HCT116 (cell line): ENCODE data around the gene AKAP12. TPM values are rescaled to one million over a fixed set of nuclear protein-coding genes. Genes with fewer than 3 reads are reported as not detected.

Source experiments
- ATAC-seq: fragments of 200-7000 bp; cut with Tn5 transposase; 2 replicates; pipeline ENCODE4 v1.9.1; 2020; ENCODE audit warnings: mild to moderate bottlenecking, moderate library complexity
- BruUV-seq: library from RNA; stranded (reverse); fragments of 400-500 nt; replicated peaks from 2 replicates; lab custom pipeline; 2021; lab: Mats Ljungman, UMichigan
- CTCF ChIA-PET: fragments of 300-600 bp; sonication (Branson Sonifier 250); formaldehyde crosslinking; loops from one replicate; lab custom pipeline; 2021; ENCODE audit warnings: antibody characterized with exemption; lab: Charles Lee
- POLR2A ChIA-PET: fragments of 300-600, 350-600 bp; sonication (Branson Sonifier 250); formaldehyde crosslinking; loops from one replicate; lab custom pipeline; 2021; ENCODE audit warnings: antibody characterized with exemption; lab: Charles Lee
- RAD21 ChIA-PET, 2 experiments: fragments of 300-600 bp; sonication (Branson Sonifier 250); formaldehyde crosslinking; loops; one replicate each; lab custom pipeline; 2023; ENCODE audit warnings: low total read pairs in 2 of 2; ENCODE audit not compliant: uncharacterized antibody in 2 of 2, unreplicated experiment in 2 of 2, low non-redundant PET in 1 of 2; lab: Charles Lee
- DNase-seq: peaks from one replicate; pipeline ENCODE4 v3.0.0-alpha.2; 2010; ENCODE audit warnings: low read depth, low spot score
- H2AFZ ChIP-seq: fragments of 200-600 bp; shearing (Covaris generic), sonication (generic); 2 replicates; pipeline ENCODE4 v1.6.1; 2017; ENCODE audit warnings: low read depth, mixed run types, mixed read lengths, antibody characterized with exemption, low read length; ENCODE audit not compliant: poor library complexity, severe bottlenecking
- H3K27ac ChIP-seq: 2 replicates; pipeline ENCODE4 v1.5.1; 2012; ENCODE audit warnings: low read depth, low read length
- H3K27me3 ChIP-seq: fragments of 200-600 bp; sonication (generic); 2 replicates; pipeline ENCODE4 v1.6.1; 2016; ENCODE audit warnings: mixed run types, low read length, mixed read lengths; ENCODE audit not compliant: insufficient read depth
- H3K36me3 ChIP-seq, 2 experiments: fragments of 200-500 bp in 1 of 2; fragments of 200-600 bp in 1 of 2; sonication (Bioruptor generic) in 1 of 2; sonication (generic) in 1 of 2; 2 replicates each; pipeline versions ENCODE4 v1.5.1 to v1.6.1; 2014 to 2016; ENCODE audit warnings: low read length in 2 of 2, inconsistent platforms in 1 of 2, mixed read lengths in 1 of 2, mixed run types in 1 of 2; ENCODE audit not compliant: insufficient read depth in 2 of 2, control insufficient read depth in 1 of 2
- H3K4me1 ChIP-seq, 2 experiments: fragments of 200-600 bp in 1 of 2; sonication (generic) in 1 of 2; 2 replicates each; pipeline versions ENCODE4 v1.5.1 to v1.6.1; 2012 to 2017; ENCODE audit warnings: low read length in 2 of 2, inconsistent platforms in 1 of 2, mild to moderate bottlenecking in 1 of 2, mixed read lengths in 1 of 2, mixed run types in 1 of 2, moderate library complexity in 1 of 2; ENCODE audit not compliant: insufficient read depth in 2 of 2, control insufficient read depth in 1 of 2
- H3K4me2 ChIP-seq: fragments of 200-600 bp; sonication (generic); 2 replicates; pipeline ENCODE4 v1.6.1; 2017; ENCODE audit warnings: mixed run types, low read length, mixed read lengths
- H3K4me3 ChIP-seq, 2 experiments: fragments of 200-600 bp in 1 of 2; sonication (generic) in 1 of 2; replicated peaks in 1 of 2; 2 replicates each; pipeline ENCODE4 v1.5.1; 2011 to 2016; ENCODE audit warnings: low read length in 2 of 2, control low read depth in 1 of 2, low read depth in 1 of 2, mild to moderate bottlenecking in 1 of 2, mixed read lengths in 1 of 2, mixed run types in 1 of 2
- H3K79me2 ChIP-seq: fragments of 200-600 bp; sonication (generic); 2 replicates; pipeline ENCODE4 v1.6.1; 2017; ENCODE audit warnings: mild to moderate bottlenecking, mixed run types, low read length, moderate library complexity, mixed read lengths; ENCODE audit not compliant: insufficient read depth
- H3K9ac ChIP-seq: fragments of 200-600 bp; sonication (generic); 2 replicates; pipeline ENCODE4 v1.6.1; 2016; ENCODE audit warnings: low read length, mixed read lengths
- H3K9me2 ChIP-seq: fragments of 200-600 bp; sonication (generic), shearing (Covaris generic); 2 replicates; pipeline ENCODE4 v1.6.1; 2017; ENCODE audit warnings: mixed run types, mild to moderate bottlenecking, moderate library complexity; ENCODE audit not compliant: insufficient read depth
- H3K9me3 ChIP-seq, 2 experiments: fragments of 200-500 bp in 1 of 2; fragments of 200-600 bp in 1 of 2; sonication (Bioruptor generic) in 1 of 2; sonication (generic) in 1 of 2; 2 replicates each; pipeline ENCODE4 v1.6.1; 2014 to 2017; ENCODE audit warnings: low read length in 2 of 2, mixed read lengths in 2 of 2, inconsistent platforms in 1 of 2, low read depth in 1 of 2, mild to moderate bottlenecking in 1 of 2, mixed run types in 1 of 2, moderate library complexity in 1 of 2; ENCODE audit not compliant: control insufficient read depth in 1 of 2, insufficient read depth in 1 of 2
- H4K20me1 ChIP-seq: fragments of 200-600 bp; sonication (generic), shearing (Covaris generic); 2 replicates; pipeline ENCODE4 v1.6.1; 2017; ENCODE audit warnings: mixed run types, mild to moderate bottlenecking, moderate library complexity; ENCODE audit not compliant: insufficient read depth
- CBX3 ChIP-seq: IDR thresholded peaks from 2 replicates; pipeline ENCODE4 v1.6.1; 2012; ENCODE audit warnings: low read depth
- EGR1 ChIP-seq: IDR thresholded peaks from 2 replicates; pipeline ENCODE4 v1.6.1; 2012; ENCODE audit warnings: low read depth
- ELF1 ChIP-seq: IDR thresholded peaks from 2 replicates; pipeline ENCODE4 v1.6.1; 2012; ENCODE audit warnings: low read depth, borderline replicate concordance
- EZH2 ChIP-seq: fragments of 200-600 bp; sonication (generic); IDR thresholded peaks from 2 replicates; pipeline ENCODE4 v1.6.1; 2017; ENCODE audit warnings: antibody characterized with exemption, mixed run types
- EZH2phosphoT487 ChIP-seq: fragments of 200-600 bp; IDR thresholded peaks from 2 replicates; pipeline ENCODE4 v1.6.1; 2018; ENCODE audit warnings: antibody characterized with exemption, borderline replicate concordance
- FOSL1 ChIP-seq: IDR thresholded peaks from 2 replicates; pipeline ENCODE4 v1.6.1; 2012; ENCODE audit warnings: low read depth
- JUND ChIP-seq: IDR thresholded peaks from 2 replicates; pipeline ENCODE4 v1.6.1; 2012
- POLR2A ChIP-seq: IDR thresholded peaks from 2 replicates; pipeline ENCODE4 v1.7.0; 2011; ENCODE audit warnings: borderline replicate concordance; ENCODE audit not compliant: insufficient read depth, insufficient read length; ENCODE audit errors: extremely low read depth
- POLR2AphosphoS5 ChIP-seq: IDR thresholded peaks from 2 replicates; pipeline ENCODE4 v1.6.1; 2011; ENCODE audit warnings: mild to moderate bottlenecking, low read depth, low read length, moderate library complexity
- SIN3A ChIP-seq: IDR thresholded peaks from 2 replicates; pipeline ENCODE4 v1.6.1; 2012; ENCODE audit warnings: low read depth
- TCF7L2 ChIP-seq: IDR thresholded peaks from 2 replicates; pipeline ENCODE4 v1.7.0; 2011; ENCODE audit warnings: borderline replicate concordance, inconsistent platforms; ENCODE audit not compliant: insufficient read depth, insufficient read length; ENCODE audit errors: extremely low read depth
- YY1 ChIP-seq: IDR thresholded peaks from 2 replicates; pipeline ENCODE4 v1.6.1; 2011; ENCODE audit warnings: low read length, low read depth, moderate library complexity, mild to moderate bottlenecking; ENCODE audit not compliant: insufficient replicate concordance; ENCODE audit errors: extremely low read depth
- ZFX ChIP-seq: fragments of 450-650 bp; IDR thresholded peaks from 2 replicates; pipeline ENCODE4 v1.6.1; 2017
- ZNF274 ChIP-seq: fragments of 200-500 bp; sonication (Bioruptor generic); IDR thresholded peaks from 2 replicates; pipeline ENCODE4 v1.6.1; 2014; ENCODE audit warnings: mild to moderate bottlenecking, low read depth, low read length, inconsistent platforms
- intact Hi-C: fragments of 100-400 bp; cut with micrococcal nuclease; formaldehyde crosslinking; loops from 2 replicates; pipeline ENCODE4 v1.10.0; 2022
- total RNA-seq: library from RNA; stranded (reverse); gene quantifications from one replicate; pipeline ENCODE4 v1.2.1, GENCODE V29; 2021; ENCODE audit not compliant: unreplicated experiment
- TF ChIP-seq, protein P1 (sequence below): IDR thresholded peaks from 2 replicates; pipeline ENCODE4 v1.6.1; 2012; ENCODE audit warnings: low read depth
- TF ChIP-seq, protein P2 (sequence below): IDR thresholded peaks from 2 replicates; pipeline ENCODE4 v1.6.1; 2011; ENCODE audit warnings: mild to moderate bottlenecking, low read length, moderate library complexity; ENCODE audit not compliant: insufficient replicate concordance; ENCODE audit errors: extremely low read depth

Gene AKAP12
- total RNA-seq, 1 experiment from 2014 or later = 1,220 TPM

DNA sequence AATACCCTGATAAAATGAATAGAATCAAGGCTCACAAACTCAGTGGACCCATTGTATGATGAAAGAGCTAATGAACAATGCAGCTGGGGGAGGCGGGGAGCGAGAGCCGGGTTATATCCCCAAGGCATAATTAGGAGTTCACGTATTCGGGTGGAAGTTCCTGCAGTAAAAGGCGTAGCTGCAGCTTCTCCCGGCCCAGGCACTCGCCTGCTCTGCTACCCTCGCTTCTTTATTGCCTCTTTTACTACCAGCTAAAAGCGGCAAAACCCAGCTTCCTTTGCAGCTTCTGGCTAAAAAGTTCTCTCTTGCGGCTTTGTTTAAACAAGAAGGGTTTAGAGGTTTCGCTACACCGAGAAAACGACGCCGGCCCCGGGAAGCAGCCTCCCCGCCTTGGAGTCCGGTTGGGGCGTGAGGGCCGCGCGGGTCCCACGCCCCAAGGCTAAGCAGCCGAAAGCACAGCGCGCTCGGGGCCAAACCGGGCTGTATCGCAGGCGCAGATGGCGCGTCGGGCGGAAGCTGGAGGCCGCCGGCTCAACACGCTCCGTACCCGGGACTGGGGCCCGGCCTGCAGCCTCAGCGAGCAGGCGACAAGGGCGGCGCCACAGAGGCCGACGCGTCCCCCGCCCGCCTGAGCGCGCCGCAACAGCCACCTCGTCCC is 150.0 kb downstream of the AKAP12 start:
- intact Hi-C loops = loop anchor here (2.0 kb wide), 2 partner anchors 49 to 63 kb away; partner anchors contain the start of gene RMND1
- BruUV-seq = no TSS peak
- Histone ChIP-seq H3K27ac (peak overlapping the region; percentile 99), H3K79me2 (peaks cover 83% of the 10 kb centered on the region), H3K4me2 (peak overlapping the region; percentile 96), H3K4me3 (peak overlapping the region; percentile 82 to 86), H3K36me3 (no peaks in the 10 kb centered on the region), H3K9ac (peak overlapping the region; percentile 97), H2AFZ (no peak overlapping the region), H3K4me1 (peaks cover 24 to 34% of the 10 kb centered on the region in 2 experiments), H3K9me3 (no peaks in the 10 kb centered on the region), H3K9me2 (no peaks in the 10 kb centered on the region), H4K20me1 (peaks cover 3% of the 10 kb centered on the region; the same call in 1 of the 2 replicates), H3K27me3 (no peaks in the 10 kb centered on the region)
- ChIA-PET POLR2A (interaction anchor here (0.8 to 2.0 kb wide), 4 partner anchors 13 to 64 kb away, joined by 3 to 8 read pairs (median 6); no protein-coding TSS in a partner anchor), RAD21 (no interaction called here), CTCF (interaction anchor here (0.6 to 1.0 kb wide), 2 partner anchors 15 to 66 kb away, joined by 3 read pairs; no protein-coding TSS in a partner anchor)
- peak; percentile 79 for TF ChIP-seq ZFX
- peak; percentile 89 for TF ChIP-seq SIN3A
- TF ChIP-seq POLR2A = peak; percentile 48
- TF ChIP-seq YY1 = no peak
- no peak for TF ChIP-seq JUND
- no peak for TF ChIP-seq EZH2
- TF ChIP-seq, protein P1, sequence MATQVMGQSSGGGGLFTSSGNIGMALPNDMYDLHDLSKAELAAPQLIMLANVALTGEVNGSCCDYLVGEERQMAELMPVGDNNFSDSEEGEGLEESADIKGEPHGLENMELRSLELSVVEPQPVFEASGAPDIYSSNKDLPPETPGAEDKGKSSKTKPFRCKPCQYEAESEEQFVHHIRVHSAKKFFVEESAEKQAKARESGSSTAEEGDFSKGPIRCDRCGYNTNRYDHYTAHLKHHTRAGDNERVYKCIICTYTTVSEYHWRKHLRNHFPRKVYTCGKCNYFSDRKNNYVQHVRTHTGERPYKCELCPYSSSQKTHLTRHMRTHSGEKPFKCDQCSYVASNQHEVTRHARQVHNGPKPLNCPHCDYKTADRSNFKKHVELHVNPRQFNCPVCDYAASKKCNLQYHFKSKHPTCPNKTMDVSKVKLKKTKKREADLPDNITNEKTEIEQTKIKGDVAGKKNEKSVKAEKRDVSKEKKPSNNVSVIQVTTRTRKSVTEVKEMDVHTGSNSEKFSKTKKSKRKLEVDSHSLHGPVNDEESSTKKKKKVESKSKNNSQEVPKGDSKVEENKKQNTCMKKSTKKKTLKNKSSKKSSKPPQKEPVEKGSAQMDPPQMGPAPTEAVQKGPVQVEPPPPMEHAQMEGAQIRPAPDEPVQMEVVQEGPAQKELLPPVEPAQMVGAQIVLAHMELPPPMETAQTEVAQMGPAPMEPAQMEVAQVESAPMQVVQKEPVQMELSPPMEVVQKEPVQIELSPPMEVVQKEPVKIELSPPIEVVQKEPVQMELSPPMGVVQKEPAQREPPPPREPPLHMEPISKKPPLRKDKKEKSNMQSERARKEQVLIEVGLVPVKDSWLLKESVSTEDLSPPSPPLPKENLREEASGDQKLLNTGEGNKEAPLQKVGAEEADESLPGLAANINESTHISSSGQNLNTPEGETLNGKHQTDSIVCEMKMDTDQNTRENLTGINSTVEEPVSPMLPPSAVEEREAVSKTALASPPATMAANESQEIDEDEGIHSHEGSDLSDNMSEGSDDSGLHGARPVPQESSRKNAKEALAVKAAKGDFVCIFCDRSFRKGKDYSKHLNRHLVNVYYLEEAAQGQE = no peak
- TF ChIP-seq TCF7L2 = peak; percentile 48
- TF ChIP-seq ZNF274 = no peak
- TF ChIP-seq POLR2AphosphoS5 = peak; percentile 88
- TF ChIP-seq FOSL1 = no peak
- no peak for TF ChIP-seq CBX3
- TF ChIP-seq EZH2phosphoT487 = no peak
- no peak for TF ChIP-seq EGR1
- TF ChIP-seq, protein P2, sequence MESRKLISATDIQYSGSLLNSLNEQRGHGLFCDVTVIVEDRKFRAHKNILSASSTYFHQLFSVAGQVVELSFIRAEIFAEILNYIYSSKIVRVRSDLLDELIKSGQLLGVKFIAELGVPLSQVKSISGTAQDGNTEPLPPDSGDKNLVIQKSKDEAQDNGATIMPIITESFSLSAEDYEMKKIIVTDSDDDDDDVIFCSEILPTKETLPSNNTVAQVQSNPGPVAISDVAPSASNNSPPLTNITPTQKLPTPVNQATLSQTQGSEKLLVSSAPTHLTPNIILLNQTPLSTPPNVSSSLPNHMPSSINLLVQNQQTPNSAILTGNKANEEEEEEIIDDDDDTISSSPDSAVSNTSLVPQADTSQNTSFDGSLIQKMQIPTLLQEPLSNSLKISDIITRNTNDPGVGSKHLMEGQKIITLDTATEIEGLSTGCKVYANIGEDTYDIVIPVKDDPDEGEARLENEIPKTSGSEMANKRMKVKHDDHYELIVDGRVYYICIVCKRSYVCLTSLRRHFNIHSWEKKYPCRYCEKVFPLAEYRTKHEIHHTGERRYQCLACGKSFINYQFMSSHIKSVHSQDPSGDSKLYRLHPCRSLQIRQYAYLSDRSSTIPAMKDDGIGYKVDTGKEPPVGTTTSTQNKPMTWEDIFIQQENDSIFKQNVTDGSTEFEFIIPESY = no peak
- no peak for TF ChIP-seq ELF1
- ATAC-seq (no peak; the same call in 1 of the 2 replicates), DNase-seq (no peak)
